H9 (cell line): ENCODE measurements around the gene MAT2A. TPM values are rescaled to one million over a fixed set of nuclear protein-coding genes. Genes with fewer than 3 reads are reported as not detected.
"Not testable (repeated sequence)": the region's sequence is repeated elsewhere in the genome, so short reads cannot be mapped to it uniquely, and the experiment has no call there.

Experiments
- DNase-seq: peaks from one replicate; pipeline ENCODE4 v3.0.0-alpha.2; 2017
- H2AFZ ChIP-seq: one replicate; pipeline ENCODE4 v1.6.1; 2013; ENCODE audit warnings: mild to moderate bottlenecking, low read length, control low read depth, moderate library complexity
- H2AK5ac ChIP-seq: 2 replicates; pipeline ENCODE4 v1.6.1; 2013; ENCODE audit warnings: low read length, control low read depth, mixed read lengths; ENCODE audit not compliant: insufficient read length
- H2BK120ac ChIP-seq: one replicate; pipeline ENCODE4 v1.6.1; 2013; ENCODE audit warnings: low read depth, mild to moderate bottlenecking, low read length, control low read depth, inconsistent platforms; ENCODE audit not compliant: poor library complexity, severe bottlenecking
- H2BK12ac ChIP-seq: 2 replicates; pipeline ENCODE4 v1.6.1; 2013; ENCODE audit warnings: low read length, control low read depth, mixed read lengths, low read depth; ENCODE audit not compliant: insufficient read length
- H2BK15ac ChIP-seq: 2 replicates; pipeline ENCODE4 v1.6.1; 2013; ENCODE audit warnings: low read depth, low read length, control low read depth
- H2BK20ac ChIP-seq: one replicate; pipeline ENCODE4 v1.6.1; 2013; ENCODE audit warnings: low read depth, mild to moderate bottlenecking, low read length, control low read depth, inconsistent platforms; ENCODE audit not compliant: poor library complexity, severe bottlenecking
- H2BK5ac ChIP-seq: 2 replicates; pipeline ENCODE4 v1.6.1; 2013; ENCODE audit warnings: low read length, control low read depth, mixed read lengths; ENCODE audit not compliant: insufficient read length
- H3K14ac ChIP-seq: 2 replicates; pipeline ENCODE4 v1.6.1; 2013; ENCODE audit warnings: low read length, control low read depth; ENCODE audit not compliant: insufficient read depth
- H3K18ac ChIP-seq: 2 replicates; pipeline ENCODE4 v1.6.1; 2013; ENCODE audit warnings: low read depth, mild to moderate bottlenecking, mixed read lengths, low read length, control low read depth; ENCODE audit not compliant: insufficient read length
- H3K23ac ChIP-seq: 2 replicates; pipeline ENCODE4 v1.6.1; 2013; ENCODE audit warnings: low read length, control low read depth, mixed read lengths, low read depth; ENCODE audit not compliant: insufficient read length
- H3K23me2 ChIP-seq: 2 replicates; pipeline ENCODE4 v1.6.1; 2013; ENCODE audit warnings: low read depth, mild to moderate bottlenecking, mixed read lengths, low read length, control low read depth; ENCODE audit not compliant: insufficient read length, poor library complexity, severe bottlenecking
- H3K27ac ChIP-seq: 2 replicates; pipeline ENCODE4 v1.5.1; 2013; ENCODE audit warnings: low read length, control low read depth, mixed read lengths, low read depth; ENCODE audit not compliant: insufficient read length
- H3K27me3 ChIP-seq: 2 replicates; pipeline ENCODE4 v1.6.1; 2013; ENCODE audit warnings: low read length, control low read depth, inconsistent platforms; ENCODE audit not compliant: insufficient read depth
- H3K4ac ChIP-seq: 2 replicates; pipeline ENCODE4 v1.6.1; 2013; ENCODE audit warnings: low read depth, mild to moderate bottlenecking, control low read depth, inconsistent platforms, low read length, moderate library complexity
- H3K4me1 ChIP-seq: 2 replicates; pipeline ENCODE4 v1.6.1; 2013; ENCODE audit warnings: low read length, control low read depth, inconsistent platforms; ENCODE audit not compliant: insufficient read depth
- H3K4me2 ChIP-seq: 2 replicates; pipeline ENCODE4 v1.6.1; 2013; ENCODE audit warnings: low read length, control low read depth, mixed read lengths; ENCODE audit not compliant: insufficient read length, insufficient read depth
- H3K56ac ChIP-seq: 2 replicates; pipeline ENCODE4 v1.6.1; 2013; ENCODE audit warnings: low read depth, mild to moderate bottlenecking, mixed read lengths, low read length, control low read depth; ENCODE audit not compliant: insufficient read length
- H3K79me1 ChIP-seq: 2 replicates; pipeline ENCODE4 v1.6.1; 2013; ENCODE audit warnings: low read depth, mild to moderate bottlenecking, moderate library complexity, low read length, control low read depth, inconsistent platforms; ENCODE audit not compliant: insufficient read depth, poor library complexity, severe bottlenecking
- H3K79me2 ChIP-seq: 2 replicates; pipeline ENCODE4 v1.6.1; 2013; ENCODE audit warnings: low read length, control low read depth, inconsistent platforms; ENCODE audit not compliant: insufficient read depth
- H3K9ac ChIP-seq: 2 replicates; pipeline ENCODE4 v1.6.1; 2013; ENCODE audit warnings: low read length, control low read depth, mixed read lengths; ENCODE audit not compliant: insufficient read length; ENCODE audit errors: extremely low read depth
- H3K9me3 ChIP-seq: one replicate; pipeline ENCODE4 v1.6.1; 2013; ENCODE audit warnings: low read depth, low read length, inconsistent platforms; ENCODE audit not compliant: control insufficient read depth
- H3T11ph ChIP-seq: one replicate; pipeline ENCODE4 v1.6.1; 2013; ENCODE audit warnings: mild to moderate bottlenecking, low read length, control low read depth, inconsistent platforms
- H4K20me1 ChIP-seq: one replicate; pipeline ENCODE4 v1.6.1; 2013; ENCODE audit not compliant: control insufficient read depth, insufficient read length, insufficient read depth
- H4K5ac ChIP-seq: 2 replicates; pipeline ENCODE4 v1.6.1; 2013; ENCODE audit warnings: low read depth, mild to moderate bottlenecking, mixed read lengths, low read length, control low read depth; ENCODE audit not compliant: insufficient read length
- H4K8ac ChIP-seq: replicated peaks from 2 replicates; pipeline ENCODE4 v1.6.1; 2013; ENCODE audit warnings: low read length, control low read depth, mixed read lengths, low read depth; ENCODE audit not compliant: insufficient read length
- H4K91ac ChIP-seq: 2 replicates; pipeline ENCODE4 v1.6.1; 2013; ENCODE audit warnings: low read depth, mild to moderate bottlenecking, moderate library complexity, mixed read lengths, low read length, control low read depth; ENCODE audit not compliant: insufficient read length
- H3K27ac Mint-ChIP-seq, 3 experiments: 2 replicates in 2 of 3; 3 replicates in 1 of 3; pipeline ENCODE4 v1.8.0; 2020 to 2021; ENCODE audit warnings: mixed read lengths in 3 of 3, mild to moderate bottlenecking in 1 of 3, moderate library complexity in 1 of 3
- H3K27me3 Mint-ChIP-seq: 2 replicates; pipeline ENCODE4 v1.8.0; 2021; ENCODE audit warnings: low read depth, mild to moderate bottlenecking, moderate library complexity, mixed read lengths
- H3K36me3 Mint-ChIP-seq, 3 experiments: 2 replicates in 2 of 3; 3 replicates in 1 of 3; pipeline ENCODE4 v1.8.0; 2020 to 2021; ENCODE audit warnings: low read depth in 3 of 3, mixed read lengths in 3 of 3; ENCODE audit not compliant: insufficient read depth in 1 of 3
- H3K4me1 Mint-ChIP-seq, 2 experiments: 2 replicates each; pipeline ENCODE4 v1.8.0; 2020; ENCODE audit warnings: mixed read lengths in 2 of 2
- H3K4me3 Mint-ChIP-seq, 2 experiments: 2 replicates in 1 of 2; 3 replicates in 1 of 2; pipeline ENCODE4 v1.8.0; 2020 to 2021; ENCODE audit warnings: mild to moderate bottlenecking in 2 of 2, mixed read lengths in 2 of 2, moderate library complexity in 1 of 2
- H3K9me3 Mint-ChIP-seq, 2 experiments: 2 replicates in 1 of 2; 3 replicates in 1 of 2; pipeline ENCODE4 v1.8.0; 2020; ENCODE audit warnings: mild to moderate bottlenecking in 2 of 2, mixed read lengths in 2 of 2, moderate library complexity in 1 of 2
- WGBS: extraction: QIAGEN DNeasy Blood & Tissue Kit; methylation state at CpG from one replicate; pipeline ENCODE4 v1.1.7; 2013; ENCODE audit warnings: missing lambda C conversion rate, low lambda C conversion rate, mixed read lengths; ENCODE audit not compliant: insufficient read length; ENCODE audit errors: extremely low coverage; 5-methylcytosine and 5-hydroxymethylcytosine counted together
- total RNA-seq: library from RNA; stranded (reverse); gene quantifications from 2 replicates; pipeline ENCODE4 v1.2.1, GENCODE V29; 2021
- TF ChIP-seq, protein P1 (sequence below): fragments of 200-600 bp; sonication (generic); conservative IDR thresholded peaks from 3 replicates; pipeline ENCODE4 v1.8.0; 2021; ENCODE audit warnings: antibody characterized with exemption, mild to moderate bottlenecking

MAT2A gene
- total RNA-seq, 1 experiment from 2014 or later: 459 TPM

DNA sequence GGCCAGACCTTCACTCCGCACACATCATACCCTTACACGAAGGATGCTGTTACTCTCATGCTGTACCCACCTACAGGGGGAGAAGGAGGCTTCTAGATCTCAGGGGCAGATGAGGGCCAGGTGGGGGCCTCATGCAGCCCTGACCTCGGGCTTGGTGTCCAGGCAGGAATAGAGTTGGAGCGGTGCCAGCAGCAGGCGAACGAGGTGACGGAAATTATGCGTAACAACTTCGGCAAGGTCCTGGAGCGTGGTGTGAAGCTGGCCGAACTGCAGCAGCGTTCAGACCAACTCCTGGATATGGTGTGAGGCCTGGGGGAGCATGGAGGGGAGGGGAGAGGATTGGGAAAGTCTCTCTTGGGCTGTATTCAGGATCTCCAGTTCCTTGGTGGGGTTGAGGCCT is 52.6 kb downstream of the MAT2A start:
- Mint-ChIP-seq H3K4me3 (peak overlapping the region in 1 of 2 experiments; percentile 2; a peak in 1 of 5 replicates), H3K36me3 (peaks cover 0 to 4% (median under 1%) of the 10 kb centered on the region in 3 experiments; a peak in 2 of 7 replicates), H3K4me1 (peaks cover 13 to 15% of the 10 kb centered on the region in 2 experiments), H3K9me3 (no peaks in the 10 kb centered on the region), H3K27me3 (peaks cover 26% of the 10 kb centered on the region), H3K27ac (no peak overlapping the region)
- TF ChIP-seq, protein P1, sequence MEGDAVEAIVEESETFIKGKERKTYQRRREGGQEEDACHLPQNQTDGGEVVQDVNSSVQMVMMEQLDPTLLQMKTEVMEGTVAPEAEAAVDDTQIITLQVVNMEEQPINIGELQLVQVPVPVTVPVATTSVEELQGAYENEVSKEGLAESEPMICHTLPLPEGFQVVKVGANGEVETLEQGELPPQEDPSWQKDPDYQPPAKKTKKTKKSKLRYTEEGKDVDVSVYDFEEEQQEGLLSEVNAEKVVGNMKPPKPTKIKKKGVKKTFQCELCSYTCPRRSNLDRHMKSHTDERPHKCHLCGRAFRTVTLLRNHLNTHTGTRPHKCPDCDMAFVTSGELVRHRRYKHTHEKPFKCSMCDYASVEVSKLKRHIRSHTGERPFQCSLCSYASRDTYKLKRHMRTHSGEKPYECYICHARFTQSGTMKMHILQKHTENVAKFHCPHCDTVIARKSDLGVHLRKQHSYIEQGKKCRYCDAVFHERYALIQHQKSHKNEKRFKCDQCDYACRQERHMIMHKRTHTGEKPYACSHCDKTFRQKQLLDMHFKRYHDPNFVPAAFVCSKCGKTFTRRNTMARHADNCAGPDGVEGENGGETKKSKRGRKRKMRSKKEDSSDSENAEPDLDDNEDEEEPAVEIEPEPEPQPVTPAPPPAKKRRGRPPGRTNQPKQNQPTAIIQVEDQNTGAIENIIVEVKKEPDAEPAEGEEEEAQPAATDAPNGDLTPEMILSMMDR: no peak
- no peaks in the 10 kb centered on the region for H3K4me1 ChIP-seq
- H3K9me3 ChIP-seq: no peaks in the 10 kb centered on the region
- no peaks in the 10 kb centered on the region for H3K79me1 ChIP-seq
- no peak overlapping the region for H3K14ac ChIP-seq
- H4K91ac ChIP-seq: no peak overlapping the region
- H3K23me2 ChIP-seq: peaks cover 9% of the 10 kb centered on the region
- H3K56ac ChIP-seq: no peak overlapping the region
- H2BK120ac ChIP-seq: no peak overlapping the region
- H3K4me2 ChIP-seq: no peak overlapping the region
- H3K4ac ChIP-seq: no peak overlapping the region
- H4K8ac ChIP-seq: no peak overlapping the region
- DNase-seq: no peak
- WGBS: no CpG with 5 or more reads among the region's 12 CpGs
- no peak overlapping the region for H3T11ph ChIP-seq
- no peak overlapping the region for H3K27ac ChIP-seq
- no peak overlapping the region for H3K18ac ChIP-seq
- no peak overlapping the region for H2AFZ ChIP-seq
- no peaks in the 10 kb centered on the region for H3K27me3 ChIP-seq
- H4K5ac ChIP-seq: no peak overlapping the region
- H3K23ac ChIP-seq: no peak overlapping the region
- H3K79me2 ChIP-seq: no peaks in the 10 kb centered on the region
- H2BK12ac ChIP-seq: no peak overlapping the region
- H2AK5ac ChIP-seq: no peak overlapping the region
- H4K20me1 ChIP-seq: no peaks in the 10 kb centered on the region
- no peak overlapping the region for H2BK5ac ChIP-seq
- no peak overlapping the region for H3K9ac ChIP-seq
- H2BK15ac ChIP-seq: no peak overlapping the region
- H2BK20ac ChIP-seq: no peak overlapping the region

DNA sequence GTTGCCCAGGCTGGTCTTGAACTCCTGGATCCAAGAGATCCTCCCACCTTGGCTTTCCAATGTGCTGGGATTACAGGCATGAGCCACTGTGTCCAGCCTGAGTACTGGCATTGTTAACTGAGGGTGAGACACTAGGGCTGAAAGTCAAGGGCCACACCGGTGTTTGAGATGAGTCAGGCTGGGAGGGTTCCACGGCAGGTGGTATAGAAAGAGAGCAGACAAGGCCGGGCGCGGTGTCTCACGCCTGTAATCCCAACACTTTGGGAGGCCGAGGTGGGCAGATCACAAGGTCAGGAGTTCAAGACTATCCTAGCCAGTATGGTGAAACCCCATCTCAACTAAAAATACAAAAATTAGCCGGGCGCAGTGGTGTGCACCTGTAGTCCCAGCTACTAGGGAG is 53.3 kb downstream of the MAT2A start:
- Mint-ChIP-seq H3K4me1 (peaks cover 17 to 18% of the 10 kb centered on the region in 2 experiments), H3K27me3 (peaks cover 26% of the 10 kb centered on the region)
- H4K91ac ChIP-seq, H2BK12ac ChIP-seq, H3K79me2 ChIP-seq, H3K9me3 Mint-ChIP-seq, H3K23ac ChIP-seq, H3K36me3 Mint-ChIP-seq, H3K4me2 ChIP-seq, DNase-seq, H3K9ac ChIP-seq, H3K27ac ChIP-seq, H4K8ac ChIP-seq, H3K79me1 ChIP-seq, H4K5ac ChIP-seq, H3K9me3 ChIP-seq, H3K14ac ChIP-seq, H3K56ac ChIP-seq, H3K18ac ChIP-seq, H3K4me3 Mint-ChIP-seq, H3K4ac ChIP-seq, H3T11ph ChIP-seq, H2BK15ac ChIP-seq, H3K27ac Mint-ChIP-seq, H4K20me1 ChIP-seq, H3K23me2 ChIP-seq, H2AFZ ChIP-seq, H3K4me1 ChIP-seq, H2BK5ac ChIP-seq, H2AK5ac ChIP-seq, H2BK120ac ChIP-seq, H3K27me3 ChIP-seq, H2BK20ac ChIP-seq: not testable (repeated sequence)
- WGBS: no CpG with 5 or more reads among the region's 9 CpGs
